WTC11 (cell line): Measurements from ENCODE around the gene RASIP1. TPM values are rescaled to one million over a fixed set of nuclear protein-coding genes. Genes with fewer than 3 reads are reported as not detected.

Source experiments
- ATAC-seq: fragments of 200-7000 bp; cut with Tn5 transposase; 2 replicates; pipeline ENCODE4 v1.10.0; 2021; ENCODE audit warnings: mild to moderate bottlenecking, moderate library complexity
- CTCF ChIA-PET: fragments of 300-600 bp; sonication (Branson Sonifier 250); formaldehyde crosslinking; loops from one replicate; lab custom pipeline; 2021; ENCODE audit warnings: antibody characterized with exemption; lab: Charles Lee
- POLR2A ChIA-PET: fragments of 350-600 bp; sonication (Branson Sonifier 250); formaldehyde crosslinking; loops from one replicate; lab custom pipeline; 2021; ENCODE audit warnings: antibody characterized with exemption; lab: Charles Lee
- DNase-seq: peaks from one replicate; pipeline ENCODE4 v3.0.0; 2021; ENCODE audit warnings: low spot score
- H3K27ac Mint-ChIP-seq: 2 replicates; pipeline ENCODE4 v1.8.0; 2021; ENCODE audit warnings: mixed read lengths
- H3K27me3 Mint-ChIP-seq: 2 replicates; pipeline ENCODE4 v1.8.0; 2021; ENCODE audit warnings: low read depth, mild to moderate bottlenecking, moderate library complexity, mixed read lengths
- H3K36me3 Mint-ChIP-seq: 2 replicates; pipeline ENCODE4 v1.8.0; 2021; ENCODE audit warnings: mixed read lengths
- H3K4me1 Mint-ChIP-seq: 2 replicates; pipeline ENCODE4 v1.8.0; 2022; ENCODE audit warnings: mixed read lengths
- H3K4me3 Mint-ChIP-seq: 2 replicates; pipeline ENCODE4 v1.8.0; 2021; ENCODE audit warnings: mild to moderate bottlenecking, moderate library complexity, mixed read lengths
- H3K9me3 Mint-ChIP-seq: 2 replicates; pipeline ENCODE4 v1.8.0; 2021; ENCODE audit warnings: mixed read lengths
- E2F1 ChIP-seq: sonication (generic); formaldehyde crosslinking; IDR thresholded peaks from 2 replicates; pipeline ENCODE4 v1.8.0; 2022; ENCODE audit warnings: mild to moderate bottlenecking, missing genetic modification reagents
- ETV6 ChIP-seq: sonication (generic); formaldehyde crosslinking; IDR thresholded peaks from 2 replicates; pipeline ENCODE4 v1.8.1; 2022; ENCODE audit warnings: mild to moderate bottlenecking, missing genetic modification reagents
- IRF2 ChIP-seq: sonication (generic); formaldehyde crosslinking; IDR thresholded peaks from 2 replicates; pipeline ENCODE4 v1.8.0; 2022; ENCODE audit warnings: low read depth, missing genetic modification reagents, borderline replicate concordance
- MYBL2 ChIP-seq: sonication (generic); formaldehyde crosslinking; IDR thresholded peaks from 2 replicates; pipeline ENCODE4 v1.8.1; 2023; ENCODE audit warnings: mild to moderate bottlenecking, moderate library complexity, missing genetic modification reagents
- PRDM15 ChIP-seq: sonication (generic); formaldehyde crosslinking; IDR thresholded peaks from 2 replicates; pipeline ENCODE4 v1.8.0; 2022; ENCODE audit warnings: missing genetic modification reagents
- PRRX2 ChIP-seq: fragments of 250-450 bp; sonication (Bioruptor Pico); IDR thresholded peaks from 2 replicates; pipeline ENCODE4 v1.8.0; 2021; ENCODE audit warnings: mild to moderate bottlenecking
- RELA ChIP-seq: sonication (generic); formaldehyde crosslinking; IDR thresholded peaks from 2 replicates; pipeline ENCODE4 v1.8.1; 2022; ENCODE audit warnings: missing genetic modification reagents, mild to moderate bottlenecking, borderline replicate concordance
- ZNF219 ChIP-seq: sonication (generic); formaldehyde crosslinking; IDR thresholded peaks from 2 replicates; pipeline ENCODE4 v1.8.0; 2023; ENCODE audit warnings: missing genetic modification reagents, mild to moderate bottlenecking, borderline replicate concordance
- total RNA-seq: library from RNA; stranded (reverse); gene quantifications from 3 replicates; pipeline ENCODE4 v1.2.3, GENCODE V29; 2021
- TF ChIP-seq, protein P1 (sequence below): sonication (generic); formaldehyde crosslinking; IDR thresholded peaks from 2 replicates; pipeline ENCODE4 v1.8.1; 2022; ENCODE audit warnings: mild to moderate bottlenecking, missing genetic modification reagents, moderate library complexity, borderline replicate concordance

RASIP1 gene
- total RNA-seq, 1 experiment from 2014 or later, result 4.4 TPM

- no peak for TF ChIP-seq E2F1 (CRISPR knock-in tag)
These were observed 26.3 kb downstream of the RASIP1 start (continued) for GRCh38 chr19:48713864-48714755.

DNA sequence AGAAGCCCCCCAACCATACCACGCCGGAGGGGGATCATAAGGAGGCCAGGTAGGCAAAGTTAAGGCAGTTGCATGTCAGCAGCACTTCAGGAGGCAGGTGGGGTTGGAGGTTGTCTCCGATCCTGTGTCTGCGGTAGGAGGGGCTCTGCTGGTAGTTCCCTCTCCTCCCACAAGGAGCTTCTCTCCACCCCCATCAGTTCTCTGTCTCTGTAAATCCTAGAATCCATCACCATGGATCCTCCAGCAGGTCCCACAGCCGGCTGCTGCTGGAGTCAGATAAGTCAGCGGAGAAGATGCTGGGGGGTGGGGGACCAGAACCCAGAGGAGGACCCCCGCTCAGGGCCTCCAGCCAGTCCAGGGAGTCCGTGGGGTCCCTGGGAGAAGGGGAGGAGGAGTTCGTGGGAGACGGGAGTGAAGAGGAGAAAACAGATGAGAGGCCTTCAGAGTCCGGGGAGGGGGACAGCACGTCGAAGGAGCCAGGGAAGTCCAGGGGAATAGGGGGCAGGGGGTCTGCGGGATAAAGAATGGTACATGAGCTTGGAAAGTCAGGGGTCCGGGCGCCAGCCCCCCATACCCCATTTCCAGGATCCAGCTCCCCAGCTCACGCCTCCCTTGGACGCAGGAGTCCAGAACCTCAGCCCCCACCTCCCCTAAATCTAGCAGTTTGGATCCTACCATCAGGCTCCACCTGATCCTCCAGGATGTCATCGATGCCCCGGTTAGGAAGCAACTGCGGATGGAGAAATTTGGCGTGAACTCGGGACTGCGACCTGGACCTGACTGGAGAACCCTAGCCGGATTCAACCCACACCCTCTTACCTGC is 27.2 kb downstream of the RASIP1 start:
- peaks cover 3% of the 10 kb centered on the region; the same call in 1 of the 2 replicates for H3K27me3 Mint-ChIP-seq
- peak; percentile 59 for DNase-seq
- CTCF ChIA-PET, result interaction anchor here (0.6 to 4.7 kb wide), 21 partner anchors 9 to 286 kb away, joined by 3 to 51 read pairs (median 5); partner anchors contain the start of genes CA11, FUT2, IZUMO1 and RASIP1
- H3K9me3 Mint-ChIP-seq, result peaks cover 7% of the 10 kb centered on the region
- H3K36me3 Mint-ChIP-seq, result peaks cover 14% of the 10 kb centered on the region
- no peak for TF ChIP-seq PRDM15 (CRISPR knock-in tag)
- no peak for TF ChIP-seq IRF2 (CRISPR knock-in tag)
- no peak for TF ChIP-seq ETV6 (CRISPR knock-in tag)
- no peak for TF ChIP-seq MYBL2 (CRISPR knock-in tag)
- TF ChIP-seq ZNF219 (CRISPR knock-in tag), result no peak
- no peak for TF ChIP-seq PRRX2 (CRISPR knock-in tag)
- peak overlapping the region; percentile 86 for H3K4me3 Mint-ChIP-seq
- POLR2A ChIA-PET, result interaction anchor here (0.5 to 2.3 kb wide), 6 partner anchors 18 to 1903 kb away, joined by 3 to 20 read pairs (median 5); partner anchors contain the start of genes FUT2 and GYS1
- peaks cover 30% of the 10 kb centered on the region for H3K4me1 Mint-ChIP-seq
- ATAC-seq, result peak; percentile 14
- H3K27ac Mint-ChIP-seq, result no peak overlapping the region

GRCh38 chr19:48711106-48711662 is 29.2 kb downstream of the RASIP1 start:
- peaks cover 26% of the 10 kb centered on the region for H3K4me1 Mint-ChIP-seq
- peak overlapping the region; percentile 49; the same call in 1 of the 2 replicates for H3K27ac Mint-ChIP-seq
- ATAC-seq, result no peak
- no peak for DNase-seq
- H3K36me3 Mint-ChIP-seq, result peaks cover 14% of the 10 kb centered on the region
- TF ChIP-seq, protein P1, sequence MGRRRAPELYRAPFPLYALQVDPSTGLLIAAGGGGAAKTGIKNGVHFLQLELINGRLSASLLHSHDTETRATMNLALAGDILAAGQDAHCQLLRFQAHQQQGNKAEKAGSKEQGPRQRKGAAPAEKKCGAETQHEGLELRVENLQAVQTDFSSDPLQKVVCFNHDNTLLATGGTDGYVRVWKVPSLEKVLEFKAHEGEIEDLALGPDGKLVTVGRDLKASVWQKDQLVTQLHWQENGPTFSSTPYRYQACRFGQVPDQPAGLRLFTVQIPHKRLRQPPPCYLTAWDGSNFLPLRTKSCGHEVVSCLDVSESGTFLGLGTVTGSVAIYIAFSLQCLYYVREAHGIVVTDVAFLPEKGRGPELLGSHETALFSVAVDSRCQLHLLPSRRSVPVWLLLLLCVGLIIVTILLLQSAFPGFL (CRISPR knock-in tag), result no peak
- TF ChIP-seq RELA (CRISPR knock-in tag), result no peak
- TF ChIP-seq, all 79 proteins: peak for 0
- CTCF ChIA-PET, result interaction anchor here (0.7 to 1.1 kb wide), 4 partner anchors 15 to 300 kb away, joined by 3 to 5 read pairs (median 4); partner anchors contain the start of gene FUT2
- POLR2A ChIA-PET, result interaction anchor here (0.5 to 0.6 kb wide), 2 partner anchors 20 to 403 kb away, joined by 3 read pairs; no protein-coding TSS in a partner anchor
- Mint-ChIP-seq H3K27me3 (peaks cover 3% of the 10 kb centered on the region; the same call in 1 of the 2 replicates), H3K4me3 (no peak overlapping the region; the same call in 1 of the 2 replicates), H3K9me3 (peaks cover 7% of the 10 kb centered on the region)
